Vagina (tissue), 2 donors: ENCODE results near the gene NUP98. TPM values are rescaled to one million over a fixed set of nuclear protein-coding genes. Genes with fewer than 3 reads are reported as not detected.

Experiments used
- DNase-seq, 2 donors: peaks; one replicate each; pipeline ENCODE4 v3.0.0-alpha.2; 2017; ENCODE audit errors: extremely low spot score in 2 of 2
- H3K27ac ChIP-seq: fragments of 200-600 bp; sonication (generic); one replicate; pipeline ENCODE4 v1.5.1; 2019
- H3K27me3 ChIP-seq: fragments of 200-600 bp; sonication (generic); one replicate; pipeline ENCODE4 v1.5.1; 2019
- H3K36me3 ChIP-seq, 2 donors: fragments of 200-600 bp; sonication (generic); one replicate each; pipeline ENCODE4 v1.5.1; 2017 to 2019
- H3K4me1 ChIP-seq: fragments of 200-600 bp; sonication (generic); one replicate; pipeline ENCODE4 v1.5.1; 2019
- H3K4me3 ChIP-seq, 2 donors: fragments of 200-600 bp; sonication (generic); 1 replicate in 1 of 2; 2 replicates in 1 of 2; pipeline ENCODE4 v1.5.1; 2016 to 2019
- H3K9me3 ChIP-seq: fragments of 200-600 bp; sonication (generic); one replicate; pipeline ENCODE4 v1.5.1; 2019
- POLR2A ChIP-seq, 2 donors: fragments of 450-650 bp; IDR thresholded peaks; one replicate each; pipeline ENCODE4 v1.6.1; 2017; ENCODE audit warnings: antibody characterized with exemption in 2 of 2, mild to moderate bottlenecking in 2 of 2, moderate library complexity in 2 of 2
- POLR2AphosphoS5 ChIP-seq, 2 donors: sonication (generic); formaldehyde crosslinking; IDR thresholded peaks; one replicate each; pipeline ENCODE4 v1.9.0; 2017; ENCODE audit warnings: antibody characterized with exemption in 2 of 2, mild to moderate bottlenecking in 2 of 2, low read depth in 1 of 2; ENCODE audit not compliant: insufficient read depth in 1 of 2
- intact Hi-C: fragments of 100-400 bp; cut with DNase I; formaldehyde crosslinking; loops from one replicate; pipeline ENCODE4 v1.15.1; 2023
- total RNA-seq: library from RNA; depleted of rRNA; stranded (reverse); fragments of >200 nt; gene quantifications from one replicate; pipeline ENCODE4 v1.2.3, GENCODE V29; 2016
- TF ChIP-seq, protein P1 (sequence below), 3 experiments: fragments of 450-650 bp in 2 of 3; fragments of 200-600 bp in 1 of 3; sonication (generic) in 1 of 3; IDR thresholded peaks; one replicate each; pipeline ENCODE4 v1.5.1; 2017 to 2019; ENCODE audit warnings: antibody characterized with exemption in 3 of 3, mild to moderate bottlenecking in 2 of 3, moderate library complexity in 2 of 3

NUP98 gene
- total RNA-seq, 1 donor from 2014 or later, result 110 TPM

GRCh38 chr11:3732671-3733436 lies 64.5 kb downstream of the NUP98 start:
- no peak for DNase-seq
- H3K9me3 ChIP-seq, result no peaks in the 10 kb centered on the region
- H3K4me1 ChIP-seq, result no peaks in the 10 kb centered on the region
- intact Hi-C loops, result no loop called here
- no peak overlapping the region for H3K4me3 ChIP-seq
- no peak overlapping the region for H3K27ac ChIP-seq
- TF ChIP-seq POLR2AphosphoS5 (IDR thresholded peaks at IDR 0.05; ENCODE audit: insufficient read depth in 1 of 2, low read depth in 1 of 2) (no peak), POLR2A (IDR thresholded peaks at IDR 0.05) (no peak)
- TF ChIP-seq, protein P1, sequence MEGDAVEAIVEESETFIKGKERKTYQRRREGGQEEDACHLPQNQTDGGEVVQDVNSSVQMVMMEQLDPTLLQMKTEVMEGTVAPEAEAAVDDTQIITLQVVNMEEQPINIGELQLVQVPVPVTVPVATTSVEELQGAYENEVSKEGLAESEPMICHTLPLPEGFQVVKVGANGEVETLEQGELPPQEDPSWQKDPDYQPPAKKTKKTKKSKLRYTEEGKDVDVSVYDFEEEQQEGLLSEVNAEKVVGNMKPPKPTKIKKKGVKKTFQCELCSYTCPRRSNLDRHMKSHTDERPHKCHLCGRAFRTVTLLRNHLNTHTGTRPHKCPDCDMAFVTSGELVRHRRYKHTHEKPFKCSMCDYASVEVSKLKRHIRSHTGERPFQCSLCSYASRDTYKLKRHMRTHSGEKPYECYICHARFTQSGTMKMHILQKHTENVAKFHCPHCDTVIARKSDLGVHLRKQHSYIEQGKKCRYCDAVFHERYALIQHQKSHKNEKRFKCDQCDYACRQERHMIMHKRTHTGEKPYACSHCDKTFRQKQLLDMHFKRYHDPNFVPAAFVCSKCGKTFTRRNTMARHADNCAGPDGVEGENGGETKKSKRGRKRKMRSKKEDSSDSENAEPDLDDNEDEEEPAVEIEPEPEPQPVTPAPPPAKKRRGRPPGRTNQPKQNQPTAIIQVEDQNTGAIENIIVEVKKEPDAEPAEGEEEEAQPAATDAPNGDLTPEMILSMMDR (IDR thresholded peaks at IDR 0.05), result no peak
- H3K27me3 ChIP-seq, result no peaks in the 10 kb centered on the region
- H3K36me3 ChIP-seq, result peaks cover 7 to 60% of the 10 kb centered on the region in 2 donors

DNA sequence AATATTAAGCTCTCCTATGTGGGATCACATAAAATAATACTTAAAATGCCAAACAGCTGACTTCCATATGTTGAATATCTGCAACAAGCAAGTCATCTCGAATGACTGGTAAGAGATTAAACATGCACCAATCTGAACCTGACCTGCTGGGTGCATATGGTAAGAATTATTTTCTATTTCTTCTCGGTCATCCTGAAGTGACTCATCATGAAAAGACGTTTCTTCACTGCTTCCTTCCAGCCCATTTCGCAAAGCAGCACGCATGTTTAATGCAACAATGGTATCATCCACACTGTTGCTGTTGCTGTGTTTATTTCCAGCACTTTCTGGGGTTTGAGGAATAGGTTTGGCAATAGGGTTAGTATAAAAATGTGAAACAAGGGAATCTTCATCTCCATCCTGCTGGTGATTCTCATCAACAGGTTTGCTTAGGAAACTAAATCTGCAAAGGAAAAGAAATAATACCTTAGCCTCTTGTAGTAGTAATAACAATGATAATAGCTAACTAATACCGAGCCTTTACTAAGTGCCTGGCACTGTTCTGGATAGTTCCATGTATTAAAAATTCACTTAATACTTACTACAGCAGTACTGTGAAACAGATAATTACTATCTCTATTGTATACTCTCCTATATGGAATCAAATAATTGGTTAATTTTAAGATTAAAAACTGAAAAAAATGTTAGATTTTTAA lies 74.2 kb downstream of the NUP98 start:
- intact Hi-C loops, result no loop called here
- no peaks in the 10 kb centered on the region for H3K4me1 ChIP-seq
- no peak for DNase-seq
- H3K4me3 ChIP-seq, result no peak overlapping the region
- peaks cover 0 to 74% of the 10 kb centered on the region in 2 donors for H3K36me3 ChIP-seq
- peak overlapping the region; percentile 57 for H3K27ac ChIP-seq
- TF ChIP-seq POLR2A (IDR thresholded peaks at IDR 0.05) (no peak), POLR2AphosphoS5 (IDR thresholded peaks at IDR 0.05; ENCODE audit: insufficient read depth in 1 of 2, low read depth in 1 of 2) (peak in 1 of 2 donors; percentile 44)
- TF ChIP-seq, protein P1 (IDR thresholded peaks at IDR 0.05), result no peak
- H3K27me3 ChIP-seq, result no peaks in the 10 kb centered on the region
- no peaks in the 10 kb centered on the region for H3K9me3 ChIP-seq

DNA sequence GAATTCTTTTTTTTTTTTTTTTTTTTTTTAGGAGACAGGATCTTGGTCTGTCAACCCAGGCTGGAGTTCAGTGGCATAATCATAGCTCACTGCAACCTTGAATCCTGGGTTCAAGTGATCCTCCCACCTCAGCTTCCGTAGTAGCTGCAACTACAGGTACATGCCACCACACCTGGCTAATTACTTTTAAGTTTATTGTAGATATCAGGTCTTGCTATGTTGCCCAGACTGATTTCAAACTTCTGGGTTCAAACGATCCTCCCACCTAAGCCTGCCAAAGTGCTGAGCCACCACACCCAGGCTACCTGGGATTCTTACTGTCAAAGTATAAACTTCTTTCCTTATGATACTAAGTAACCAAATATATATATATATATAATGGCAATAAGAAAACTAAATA lies 75.3 kb downstream of the NUP98 start:
- TF ChIP-seq, protein P1 (IDR thresholded peaks at IDR 0.05), result no peak
- TF ChIP-seq POLR2A (IDR thresholded peaks at IDR 0.05) (no peak), POLR2AphosphoS5 (IDR thresholded peaks at IDR 0.05; ENCODE audit: insufficient read depth in 1 of 2, low read depth in 1 of 2) (no peak)
- intact Hi-C loops, result no loop called here
- no peaks in the 10 kb centered on the region for H3K27me3 ChIP-seq
- peak overlapping the region; percentile 57 for H3K27ac ChIP-seq
- H3K4me3 ChIP-seq, result no peak overlapping the region
- DNase-seq, result no peak
- no peaks in the 10 kb centered on the region for H3K9me3 ChIP-seq
- H3K36me3 ChIP-seq, result peaks cover 0 to 74% of the 10 kb centered on the region in 2 donors
- no peaks in the 10 kb centered on the region for H3K4me1 ChIP-seq

DNA sequence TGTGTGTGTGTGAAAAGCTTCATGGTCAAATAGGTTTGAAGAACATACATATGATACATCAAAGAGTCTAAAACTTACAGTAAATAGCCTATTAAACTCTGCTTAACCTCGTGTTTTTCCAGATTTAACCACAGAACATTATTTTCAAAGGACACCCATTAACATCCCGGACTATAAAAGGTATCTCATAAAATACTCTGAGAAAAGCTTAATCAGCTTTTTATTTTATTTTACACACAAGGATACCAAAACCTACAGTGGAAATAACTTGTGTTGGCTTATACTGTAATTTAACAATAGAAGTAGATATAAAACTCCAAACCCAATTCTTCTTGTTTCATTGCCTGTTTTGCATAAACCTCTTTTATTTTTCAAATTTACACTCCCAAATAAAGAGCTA lies 76.4 kb downstream of the NUP98 start:
- DNase-seq, result no peak
- Histone ChIP-seq H3K36me3 (peaks cover 0 to 79% of the 10 kb centered on the region in 2 donors), H3K9me3 (no peaks in the 10 kb centered on the region), H3K27ac (no peak overlapping the region), H3K4me1 (no peaks in the 10 kb centered on the region), H3K27me3 (no peaks in the 10 kb centered on the region), H3K4me3 (no peak overlapping the region)
- TF ChIP-seq POLR2AphosphoS5 (IDR thresholded peaks at IDR 0.05; ENCODE audit: insufficient read depth in 1 of 2, low read depth in 1 of 2) (no peak), POLR2A (IDR thresholded peaks at IDR 0.05) (no peak)
- TF ChIP-seq, protein P1 (IDR thresholded peaks at IDR 0.05), result no peak
- intact Hi-C loops, result no loop called here

- Histone ChIP-seq H3K4me3 (no peak overlapping the region), H3K9me3 (no peaks in the 10 kb centered on the region), H3K27me3 (no peaks in the 10 kb centered on the region), H3K4me1 (peaks cover 11% of the 10 kb centered on the region), H3K36me3 (peaks cover 0 to 44% of the 10 kb centered on the region in 2 donors), H3K27ac (no peak overlapping the region)
- intact Hi-C loops, result no loop called here
- TF ChIP-seq POLR2A (IDR thresholded peaks at IDR 0.05), result no peak
- TF ChIP-seq, protein P1 (IDR thresholded peaks at IDR 0.05), result no peak
- no peak for TF ChIP-seq POLR2AphosphoS5 (IDR thresholded peaks at IDR 0.05; ENCODE audit: insufficient read depth in 1 of 2, low read depth in 1 of 2)
- DNase-seq, result no peak
These were observed 85.1 kb downstream of the NUP98 start for GRCh38 chr11:3712274-3712673.
